Measurements from ENCODE around the gene HECW1.
"Not testable (repeated sequence)": the region's sequence is repeated elsewhere in the genome, so short reads cannot be mapped to it uniquely, and the experiment has no call there.

HECW1 gene

DNA sequence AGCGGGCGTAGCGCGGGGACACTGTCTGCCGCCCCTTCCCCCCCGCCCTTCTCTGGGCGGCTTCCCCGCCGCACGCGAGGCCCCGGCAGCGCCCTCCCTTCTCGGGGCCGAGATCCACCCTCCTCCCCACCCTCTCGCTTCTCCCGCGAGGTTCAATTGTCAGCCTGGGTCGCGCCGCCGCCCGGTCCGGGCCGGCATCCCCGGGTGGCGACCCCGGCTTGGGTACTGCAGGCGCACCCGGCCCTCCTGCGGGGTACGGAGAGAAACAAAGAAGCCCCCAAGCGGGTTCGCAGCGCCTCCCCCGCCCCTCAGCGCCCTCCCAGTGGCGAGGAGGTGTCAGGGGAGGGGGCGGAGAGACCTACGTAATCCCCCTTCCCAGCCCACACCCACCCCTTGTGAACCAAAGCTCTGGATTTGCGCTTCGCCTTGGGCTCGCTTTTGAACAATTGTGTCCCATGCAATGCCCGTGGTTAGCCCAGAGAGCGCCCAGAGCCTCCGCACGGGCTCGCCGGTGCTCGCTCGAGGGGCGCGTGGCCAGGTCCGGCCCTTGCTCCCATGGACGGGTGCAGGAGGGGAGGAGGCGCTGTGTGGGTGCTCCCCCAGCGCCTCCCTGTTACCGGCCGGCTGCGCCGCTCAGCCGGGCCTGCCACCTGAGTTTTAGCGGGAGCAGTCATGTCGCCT is 634 bp downstream of the HECW1 start:
- DNase-seq = no peak

- DNase-seq = no peak
Observed at GRCh38 chr7:43113622-43114457, 1.4 kb downstream of the HECW1 start.

DNA sequence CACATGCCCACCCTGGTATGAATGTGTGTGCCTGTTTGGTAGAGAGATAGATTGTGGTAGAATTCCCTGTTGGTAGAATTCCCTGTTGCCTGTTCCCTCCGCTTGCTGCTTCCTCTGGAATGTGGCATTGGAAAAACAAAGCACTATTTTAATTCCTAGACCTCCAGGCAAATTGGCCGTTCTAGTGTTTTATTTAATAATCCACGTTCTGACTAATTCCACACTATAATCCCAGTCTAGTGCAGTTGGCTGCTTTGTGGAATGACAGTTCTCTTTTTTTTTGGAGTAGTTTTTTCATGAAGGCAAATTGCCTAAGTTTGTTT is 2.0 kb downstream of the HECW1 start:
- no peak for DNase-seq

- no peak for DNase-seq
Observed at GRCh38 chr7:43116451-43116850, 4.0 kb downstream of the HECW1 start.

- DNase-seq = no peak
Observed at GRCh38 chr7:43117095-43117494, 4.6 kb downstream of the HECW1 start.

DNA sequence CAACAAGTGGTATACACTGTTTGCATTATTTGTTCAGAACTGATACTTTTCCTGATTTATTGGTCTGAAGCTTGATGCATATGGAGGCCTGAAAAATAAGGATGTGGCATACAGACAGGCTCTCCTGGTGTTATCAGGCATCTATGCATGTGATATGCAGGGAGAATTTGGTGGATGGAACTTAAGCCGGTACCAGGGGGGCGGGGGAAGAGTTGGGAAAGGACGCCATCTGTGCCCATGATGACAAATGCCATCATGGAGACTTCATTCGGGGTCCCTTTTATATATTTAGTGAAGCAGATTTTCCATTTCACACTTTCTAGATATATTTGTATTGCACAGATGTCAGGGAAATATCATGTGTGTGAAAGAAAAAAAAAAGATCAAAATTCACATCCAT is 5.4 kb downstream of the HECW1 start:
- DNase-seq = no peak

DNA sequence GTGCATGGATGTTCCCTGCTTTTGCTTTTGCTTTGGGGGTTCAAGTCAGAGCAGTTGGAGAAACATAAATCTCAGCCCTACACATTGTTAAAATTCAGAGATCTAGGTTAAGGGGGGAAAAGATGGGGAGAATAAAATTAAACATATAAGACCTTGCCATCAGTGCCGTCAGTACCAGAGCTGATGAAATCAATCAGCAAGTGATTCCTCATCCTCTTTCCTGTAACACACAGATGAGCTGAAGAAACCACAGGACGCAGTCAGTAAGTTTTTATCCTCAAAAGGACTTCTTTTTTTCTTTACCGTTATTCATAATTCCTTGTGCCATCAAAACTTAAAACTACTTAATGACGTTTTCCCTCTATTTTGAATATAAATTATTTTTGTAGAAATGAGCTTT is 5.9 kb downstream of the HECW1 start:
- no peak for DNase-seq

- DNase-seq = no peak
Observed at GRCh38 chr7:43119371-43120075, 7.1 kb downstream of the HECW1 start.

DNA sequence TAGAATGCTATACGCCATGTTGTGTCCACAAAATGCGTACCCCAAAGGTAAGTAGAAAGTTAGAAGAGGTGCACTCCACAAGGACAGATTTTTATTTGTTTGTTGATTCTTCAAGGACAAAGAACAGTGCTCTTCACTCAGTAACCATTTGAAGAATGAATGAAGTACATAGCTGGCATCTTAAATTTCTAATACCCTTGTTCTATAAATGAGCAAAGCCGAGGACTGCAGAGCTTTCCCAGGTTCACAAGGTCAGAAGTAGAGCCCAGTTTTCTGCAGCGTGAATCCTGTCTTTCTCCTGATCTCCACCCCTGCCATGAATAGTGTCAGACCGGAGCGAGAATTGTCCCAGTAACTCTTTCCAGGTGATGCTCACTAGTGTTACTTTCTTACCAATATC is 9.5 kb downstream of the HECW1 start:
- no peak for DNase-seq

GRCh38 chr7:43123457-43123856 is 11.0 kb downstream of the HECW1 start:
- DNase-seq = no peak

GRCh38 chr7:43124388-43124787 is 11.9 kb downstream of the HECW1 start:
- DNase-seq = no peak

GRCh38 chr7:43130347-43130746 is 17.9 kb downstream of the HECW1 start:
- no peak for DNase-seq

DNA sequence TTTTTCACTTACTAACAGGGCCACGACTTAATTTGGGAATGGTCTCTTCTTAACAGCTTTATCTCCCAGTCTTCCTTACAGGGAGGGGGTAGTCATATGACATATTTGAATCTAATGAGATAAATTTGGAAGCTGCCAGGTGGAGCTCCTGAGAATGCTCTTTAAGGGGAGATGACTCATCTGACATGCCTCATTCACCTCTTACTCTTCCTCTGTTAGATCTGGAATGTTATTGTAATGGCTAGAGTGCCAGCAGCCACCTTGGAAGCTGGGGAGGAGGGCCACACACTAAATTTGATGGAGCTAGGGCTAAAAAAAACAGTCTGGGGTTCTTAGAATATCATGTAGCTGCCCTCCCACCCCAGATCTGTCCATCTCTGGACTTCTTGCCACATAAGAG is 22.7 kb downstream of the HECW1 start:
- DNase-seq = no peak

DNA sequence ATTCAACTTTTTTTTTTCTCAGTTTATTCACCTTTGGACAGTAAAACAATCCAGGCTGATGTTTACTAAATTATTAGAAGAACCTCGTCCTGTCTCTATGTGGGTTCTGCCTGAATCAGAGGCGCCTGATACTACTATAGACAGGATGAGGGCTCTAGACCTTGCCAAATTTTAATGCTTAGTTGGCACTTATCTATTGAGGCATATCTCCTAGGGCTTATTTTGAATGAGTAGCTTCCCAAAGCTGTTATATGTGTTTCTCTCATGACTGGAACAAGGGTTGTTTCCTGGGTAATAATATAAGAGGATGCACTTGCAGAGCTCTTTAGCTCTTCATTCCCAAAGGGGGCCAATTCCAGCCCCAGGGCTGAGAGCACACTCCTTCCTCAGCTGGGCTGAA is 23.6 kb downstream of the HECW1 start:
- DNase-seq = no peak

DNA sequence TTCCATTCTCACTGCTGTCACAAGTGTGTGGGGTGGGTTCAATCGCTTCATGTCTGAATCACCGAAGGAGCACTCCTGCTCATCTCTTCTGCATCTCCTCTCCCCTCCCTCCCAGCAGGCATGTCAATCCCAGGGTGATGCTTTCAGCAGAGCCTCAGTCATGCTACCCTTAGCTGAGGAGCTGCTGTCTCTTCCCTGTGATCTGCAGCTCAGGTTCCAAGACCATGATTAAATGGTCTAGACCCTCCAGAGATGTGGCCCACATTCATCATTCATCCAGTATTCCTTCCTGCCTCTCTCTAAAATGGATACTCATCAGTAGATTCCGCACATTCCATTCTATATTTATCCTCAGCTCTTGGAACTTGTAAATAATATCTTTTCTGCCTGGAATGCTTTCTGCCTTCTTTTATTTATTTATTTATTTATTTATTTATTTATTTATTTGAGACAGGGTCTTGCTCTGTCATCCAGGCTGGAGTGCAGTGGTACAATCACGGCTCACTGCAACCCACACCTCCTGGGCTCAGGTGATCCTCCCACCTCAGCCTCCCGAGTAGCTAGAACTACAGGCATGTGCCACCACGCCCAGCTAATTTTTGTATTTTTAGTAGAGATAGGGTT is 24.8 kb downstream of the HECW1 start:
- DNase-seq = not testable (repeated sequence)

- no peak for DNase-seq
Observed at GRCh38 chr7:43137811-43138210, 25.4 kb downstream of the HECW1 start.

DNA sequence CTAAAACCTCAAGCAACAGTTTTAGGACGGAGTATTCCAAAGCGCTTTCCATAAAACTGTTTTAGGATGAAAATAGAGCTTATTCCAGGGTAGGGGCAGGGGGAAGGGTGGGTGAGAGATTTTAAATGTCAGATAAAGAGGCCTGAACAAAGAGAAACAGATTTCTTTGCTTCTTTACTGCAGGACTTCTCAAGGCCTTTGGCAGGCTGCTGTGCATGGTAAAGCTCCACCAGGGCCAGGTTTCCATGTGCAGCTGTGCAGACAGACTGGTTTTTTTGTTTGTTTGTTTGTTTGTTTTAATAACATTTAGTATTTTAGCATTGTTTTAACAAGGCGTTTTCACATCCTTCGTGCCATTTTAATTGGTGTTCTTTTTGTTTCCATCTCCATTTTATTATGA is 26.3 kb downstream of the HECW1 start:
- DNase-seq = no peak

GRCh38 chr7:43139137-43139536 is 26.7 kb downstream of the HECW1 start:
- no peak for DNase-seq

GRCh38 chr7:43140186-43140585 is 27.7 kb downstream of the HECW1 start:
- no peak for DNase-seq

GRCh38 chr7:43141091-43141490 is 28.6 kb downstream of the HECW1 start:
- no peak for DNase-seq

DNA sequence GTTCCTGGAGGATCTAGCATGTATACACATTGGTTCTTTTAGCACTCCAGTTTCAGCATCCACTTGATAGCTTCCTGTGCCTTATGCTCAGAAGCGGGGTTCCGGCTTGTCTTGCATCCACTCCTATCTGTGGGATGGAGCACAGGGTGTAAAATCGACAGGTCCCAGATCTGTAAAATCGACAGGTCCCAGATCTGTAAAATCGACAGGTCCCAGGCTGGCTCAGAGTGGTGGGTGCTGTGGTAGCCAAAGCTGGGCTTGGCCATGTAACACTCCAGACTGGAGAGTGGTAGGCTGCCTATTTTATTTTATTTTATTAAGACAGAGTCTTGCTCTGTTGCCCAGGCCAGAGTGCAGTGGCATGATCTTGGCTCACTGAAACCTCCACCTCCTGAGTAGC is 30.3 kb downstream of the HECW1 start:
- no peak for DNase-seq

- no peak for DNase-seq
Observed at GRCh38 chr7:43143918-43144589, 31.6 kb downstream of the HECW1 start.

- no peak for DNase-seq
Observed at GRCh38 chr7:43148161-43148731, 35.8 kb downstream of the HECW1 start.

Data from DMS 273 treated with DMSO at 0.1 percent for 48 hours (cell line).